Stimulated activated naive CD8-positive, alpha-beta T cell treated with anti-CD3 and anti-CD28 coated beads, Interleukin-15, Interleukin-2, amounts not matched to agents 100 U/mL and 50 U/mL, for 24 hours (primary cell): ENCODE data around the gene LYSMD2.
"Not testable (repeated sequence)": the region's sequence is repeated elsewhere in the genome, so short reads cannot be mapped to it uniquely, and the experiment has no call there.

ENCODE experiments used
- ATAC-seq: fragments of 150-1000 bp; cut with Tn5 transposase; one replicate; pipeline ENCODE4 v1.10.0; 2021
- DNase-seq: peaks from one replicate; pipeline ENCODE4 v3.0.0; 2021

The LYSMD2 gene, protein sequence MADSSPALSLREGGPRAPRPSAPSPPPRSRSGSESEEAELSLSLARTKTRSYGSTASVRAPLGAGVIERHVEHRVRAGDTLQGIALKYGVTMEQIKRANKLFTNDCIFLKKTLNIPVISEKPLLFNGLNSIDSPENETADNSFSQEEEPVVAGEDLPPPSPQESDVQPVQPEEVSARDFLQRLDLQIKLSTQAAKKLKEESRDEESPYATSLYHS

DNA sequence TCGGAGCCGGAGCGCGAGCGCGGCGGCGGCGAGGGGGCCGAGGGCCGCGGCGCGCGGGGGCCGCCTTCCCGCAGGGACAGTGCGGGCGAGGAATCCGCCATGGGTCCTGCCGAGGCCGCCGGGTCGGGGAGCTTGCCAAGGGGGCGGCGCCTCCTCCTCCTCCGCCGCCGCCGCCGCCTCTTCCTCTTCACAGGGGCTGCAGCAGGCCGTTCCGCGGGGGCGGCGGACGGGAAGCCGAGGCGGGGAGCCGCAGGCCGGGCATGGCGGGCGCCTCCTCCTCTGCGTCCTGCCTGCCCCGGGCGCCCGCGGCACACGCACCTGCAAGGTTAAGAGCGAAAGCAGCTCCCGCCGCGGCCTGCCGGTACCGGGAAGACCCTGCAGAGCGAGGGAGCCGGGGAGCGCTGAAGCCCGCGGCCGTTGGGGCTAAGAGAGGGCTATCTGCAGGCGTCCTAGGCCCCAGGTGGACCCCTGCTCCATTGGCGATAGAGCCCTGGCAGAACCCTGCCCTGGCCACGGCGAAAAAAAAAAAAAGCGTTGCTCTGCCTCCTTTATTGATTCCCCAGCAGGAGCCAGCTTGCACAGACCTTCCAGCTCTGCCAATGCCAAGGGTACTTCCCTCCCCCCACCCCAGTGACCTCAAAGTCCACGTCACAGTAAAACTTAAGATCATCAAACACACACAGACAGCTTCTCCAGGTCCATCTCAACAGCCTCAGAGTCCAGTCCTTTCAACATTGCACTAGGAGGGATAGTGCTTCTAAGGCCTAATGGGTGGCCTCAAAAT lies at the start of gene LYSMD2:
Gene LYSMD2 (minus strand): TSS at position 134 of the 784 bp plus-strand sequence. CDS start 33 bp downstream, at position 101.
- DNase-seq, result peak; percentile 74

DNA sequence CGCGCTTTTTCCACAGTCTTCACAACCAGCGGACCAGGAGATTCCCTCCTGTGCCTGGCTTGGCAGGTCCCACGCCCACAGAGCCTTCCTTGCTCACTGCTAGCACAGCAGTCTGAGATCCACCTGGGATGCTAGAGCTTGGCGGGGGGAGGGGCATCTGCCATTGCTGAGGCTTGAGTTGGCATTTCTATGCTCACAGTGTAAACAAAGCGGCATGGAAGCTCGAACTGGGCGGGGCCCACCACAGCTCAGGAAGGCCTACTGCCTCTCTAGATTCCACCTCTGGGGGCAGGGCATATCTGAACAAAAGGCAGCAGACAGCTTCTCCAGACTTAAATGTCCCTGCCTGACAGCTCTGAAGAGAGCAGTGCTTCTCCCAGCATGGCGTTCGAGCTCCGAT lies 49.7 kb upstream of the LYSMD2 start:
- not testable (repeated sequence) for ATAC-seq, DNase-seq

More for the DNA sequence above, at the start of gene LYSMD2:
- peak; percentile 21 for ATAC-seq

DNA sequence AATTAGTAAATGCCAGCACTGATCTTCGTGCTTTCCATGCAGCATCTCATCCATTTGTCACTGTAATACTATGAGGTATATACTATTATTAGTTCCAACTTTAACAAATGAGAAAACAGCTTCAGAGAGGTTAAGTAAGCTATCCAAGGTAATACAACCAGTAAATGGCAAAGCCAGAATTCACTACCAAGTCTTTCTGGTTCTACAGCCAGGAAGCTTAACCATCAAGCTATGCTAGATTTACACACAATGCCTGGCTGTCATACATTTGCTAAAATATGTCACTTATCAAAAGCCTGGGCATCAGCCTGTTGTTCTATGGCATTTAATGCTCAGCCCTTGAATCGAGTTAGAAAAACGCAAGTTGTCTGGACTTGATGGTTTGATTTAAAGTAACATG lies 46.5 kb upstream of the LYSMD2 start:
- DNase-seq (no peak), ATAC-seq (no peak)

DNA sequence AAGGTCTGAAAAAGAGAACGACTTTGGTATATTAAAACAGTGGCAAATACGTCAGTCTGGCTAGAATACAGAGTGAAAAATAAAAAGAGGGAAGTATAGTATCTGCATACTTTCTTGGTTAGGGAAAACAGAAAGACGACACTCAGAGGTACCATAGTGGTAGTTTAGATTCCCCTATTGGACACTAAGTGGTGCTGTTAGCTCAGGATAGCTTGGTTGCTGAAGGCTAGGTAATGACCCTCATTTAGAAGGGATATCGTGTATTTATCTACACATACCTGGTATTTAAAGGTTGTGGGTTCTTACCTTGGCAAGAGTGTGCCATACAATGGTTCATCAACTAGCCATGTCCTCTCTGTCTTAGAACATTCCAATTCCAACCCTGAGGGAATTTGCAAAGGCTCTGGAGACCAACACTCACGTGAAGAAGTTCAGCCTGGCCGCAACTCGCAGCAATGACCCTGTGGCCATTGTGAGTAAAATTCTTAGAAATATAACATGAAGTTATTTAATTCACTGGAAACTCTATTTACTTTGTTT lies 45.0 kb upstream of the LYSMD2 start:
- no peak for DNase-seq

DNA sequence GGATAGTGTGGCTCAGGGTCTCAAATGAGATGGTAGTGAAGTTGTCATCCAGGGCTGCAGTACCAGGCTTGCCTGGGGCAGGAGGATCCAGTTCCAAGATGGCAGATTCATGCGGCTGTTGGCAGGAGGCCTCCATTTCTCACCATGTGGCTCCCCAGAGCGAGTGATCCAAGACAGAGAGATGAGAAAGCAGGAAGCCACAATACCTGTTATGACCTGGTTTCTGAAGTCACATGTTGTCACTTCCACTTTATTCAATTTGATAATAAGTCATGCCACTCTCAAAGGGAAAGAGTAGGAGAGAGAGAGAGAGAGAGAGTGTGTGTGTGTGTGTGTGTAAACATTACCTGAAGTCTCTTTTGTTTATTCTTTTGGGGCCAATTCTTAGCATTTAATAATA lies 44.1 kb upstream of the LYSMD2 start:
- DNase-seq, result no peak
- no peak for ATAC-seq

More for the DNA sequence above, 45.0 kb upstream of the LYSMD2 start:
- ATAC-seq, result no peak

DNA sequence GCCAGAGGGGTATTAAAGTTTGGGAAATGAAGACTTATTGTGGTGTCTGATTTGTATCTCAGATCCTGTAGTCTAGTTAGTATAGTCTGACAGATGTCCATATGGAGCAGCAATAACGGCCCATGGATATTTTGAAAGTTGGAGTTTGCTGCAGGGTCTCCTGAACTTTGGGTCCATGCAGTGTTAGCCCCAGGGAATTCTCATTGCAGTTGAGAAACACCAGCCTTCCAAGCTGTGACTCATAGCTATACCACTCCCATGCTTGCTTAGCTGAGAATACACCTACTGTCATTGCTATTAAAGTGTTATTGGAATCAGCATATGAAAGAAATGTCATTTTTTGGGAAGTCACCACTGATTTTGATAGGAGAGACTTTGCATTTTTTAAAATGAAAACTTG lies 43.2 kb upstream of the LYSMD2 start:
- DNase-seq (no peak), ATAC-seq (no peak)

DNA sequence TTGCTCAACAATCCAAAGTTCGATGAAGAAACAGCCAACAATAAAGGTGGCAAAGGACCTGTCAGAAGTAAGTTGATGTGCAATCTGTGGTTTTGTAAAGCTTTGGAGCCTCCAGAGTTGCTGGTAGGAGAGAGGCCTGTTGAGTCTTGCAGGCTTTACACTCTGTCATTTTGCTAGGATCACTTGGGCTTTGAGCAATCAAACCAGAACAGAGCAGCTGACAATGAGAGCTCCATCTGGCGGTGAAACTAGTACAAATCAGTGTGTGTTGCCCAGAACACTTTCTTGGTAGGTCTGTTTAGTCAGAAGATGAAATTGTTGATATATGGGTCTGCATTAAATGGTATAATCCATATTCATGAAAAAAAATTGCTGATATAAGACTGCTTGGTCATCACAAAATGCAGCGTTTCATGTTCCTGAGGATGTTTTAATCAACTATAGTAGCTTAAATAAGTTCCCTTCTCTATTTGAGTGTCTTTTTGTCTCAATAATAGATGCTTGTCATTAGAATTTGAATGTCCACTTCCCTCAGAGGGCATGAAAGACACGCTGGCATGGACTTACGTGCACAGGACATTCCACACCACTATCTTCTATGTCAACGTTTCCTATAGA lies 39.6 kb upstream of the LYSMD2 start:
- ATAC-seq (peak; percentile 83), DNase-seq (peak; percentile 61)

DNA sequence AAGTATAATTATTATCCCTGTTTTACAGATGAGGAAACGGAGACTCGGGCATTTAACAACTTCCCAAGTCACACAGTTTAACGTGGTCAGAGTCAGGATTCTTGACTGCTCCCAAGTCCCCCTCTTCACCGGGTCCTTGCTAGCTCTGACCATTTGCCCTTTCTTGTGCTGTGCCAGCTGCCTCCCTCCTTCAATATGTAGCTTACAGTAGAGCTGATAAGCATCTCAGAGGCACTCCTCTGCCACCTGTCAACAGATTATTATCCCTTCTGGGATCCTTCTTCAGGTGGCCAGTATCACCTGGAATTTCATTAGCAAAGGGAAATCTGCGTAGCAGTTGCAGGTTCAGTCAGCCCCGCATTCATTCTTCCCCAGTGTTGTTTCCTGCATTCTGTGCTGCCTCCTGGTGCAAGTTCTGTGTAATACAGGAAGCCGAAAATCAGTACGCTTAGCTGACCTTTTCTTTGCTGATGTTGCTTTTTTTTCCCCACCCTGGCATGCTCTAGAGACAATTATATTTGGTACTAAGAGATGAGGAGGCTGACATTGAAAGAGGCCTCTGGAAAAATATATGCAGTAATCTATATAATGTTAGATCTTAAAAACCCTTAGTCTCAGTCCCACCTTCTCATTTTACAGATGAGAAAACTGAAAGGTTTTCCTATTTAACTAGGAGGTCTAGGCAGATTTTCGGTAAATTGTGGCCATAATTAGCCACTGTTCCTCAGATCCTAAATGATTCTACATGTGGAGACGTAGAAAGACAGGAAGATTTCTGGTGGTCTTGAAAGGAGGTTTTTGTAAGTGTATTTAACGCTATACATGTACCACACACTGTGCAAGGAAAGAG lies 38.7 kb upstream of the LYSMD2 start:
- peak; percentile 57 for ATAC-seq
- DNase-seq, result peak; percentile 54

DNA sequence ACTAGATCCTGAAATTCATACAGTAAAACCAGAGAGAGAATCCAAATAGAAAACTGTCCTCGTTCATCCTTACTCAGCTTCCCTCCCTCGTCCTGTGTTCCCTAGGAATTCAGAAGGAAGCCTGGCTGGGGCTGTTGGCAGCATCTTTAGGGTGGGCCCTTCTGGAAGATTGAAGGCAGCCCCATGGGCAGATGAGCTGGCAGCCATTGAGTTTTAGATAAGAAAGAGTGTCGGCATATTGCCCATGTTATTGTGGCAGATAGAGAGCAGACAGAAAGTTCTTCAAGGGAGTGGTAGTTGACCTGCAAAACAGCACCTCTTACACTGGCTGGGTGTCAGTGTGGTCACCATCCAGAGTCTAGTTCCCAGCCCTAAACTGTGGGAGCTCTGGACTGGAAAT lies 37.5 kb upstream of the LYSMD2 start:
- no peak for DNase-seq
- ATAC-seq, result no peak

DNA sequence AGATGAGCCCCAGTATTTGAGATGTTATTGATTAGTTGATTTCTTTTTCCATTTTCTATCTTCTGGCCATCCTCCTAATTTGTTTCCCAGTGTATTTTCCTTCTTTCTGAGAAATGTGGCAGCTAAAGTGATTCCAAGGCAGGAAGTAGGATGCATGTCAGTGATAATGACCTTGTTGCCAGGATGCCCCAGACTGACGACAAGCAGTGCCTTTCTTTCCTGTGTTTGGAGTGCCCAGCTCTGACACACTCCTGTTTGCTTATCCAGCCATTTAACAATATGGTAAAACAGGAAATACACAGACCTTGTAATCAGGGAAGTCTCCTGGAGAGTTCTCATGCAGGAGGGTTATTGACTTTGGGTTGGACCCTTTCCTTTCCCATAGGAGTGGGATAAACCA lies 34.3 kb upstream of the LYSMD2 start:
- no peak for DNase-seq
- no peak for ATAC-seq

DNA sequence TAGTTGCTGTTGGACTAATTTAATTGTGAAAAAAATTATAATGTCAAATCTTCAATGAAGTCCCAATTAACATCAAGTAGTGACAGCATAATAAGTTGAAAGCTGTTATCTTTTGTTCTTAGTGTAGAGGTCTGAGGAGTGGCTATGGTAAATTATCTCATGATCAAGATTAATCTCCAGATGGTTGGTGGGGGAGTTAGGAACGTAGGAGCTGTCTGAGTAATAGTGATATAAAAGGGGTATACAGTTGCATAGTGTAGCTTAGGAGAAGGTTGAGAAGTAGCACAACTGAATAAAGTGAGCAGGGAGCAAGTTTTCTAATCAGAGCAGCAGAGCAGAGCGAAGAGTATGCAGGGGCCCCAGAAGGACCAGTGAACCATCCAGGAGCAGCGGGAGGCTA lies 33.4 kb upstream of the LYSMD2 start:
- ATAC-seq (no peak), DNase-seq (no peak)

DNA sequence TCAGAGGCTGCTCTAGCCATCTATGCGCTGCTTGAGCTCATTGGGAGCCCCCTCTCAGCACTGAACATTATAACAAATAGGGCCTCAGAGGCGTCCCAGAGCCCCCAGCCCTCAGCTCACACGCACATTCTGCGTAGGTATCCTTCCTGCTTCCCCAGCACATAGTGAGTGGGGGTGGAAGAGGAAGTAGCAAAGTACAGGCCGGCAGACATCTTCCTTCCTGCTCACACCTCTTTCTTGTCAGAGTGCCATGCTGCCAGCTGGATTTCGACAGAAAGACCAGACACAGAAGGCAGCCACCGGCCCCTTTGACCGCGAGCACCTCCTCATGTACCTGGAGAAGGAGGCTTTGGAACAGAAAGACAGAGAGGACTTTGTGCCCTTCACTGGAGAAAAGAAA lies 30.6 kb upstream of the LYSMD2 start:
- ATAC-seq (no peak), DNase-seq (no peak)

DNA sequence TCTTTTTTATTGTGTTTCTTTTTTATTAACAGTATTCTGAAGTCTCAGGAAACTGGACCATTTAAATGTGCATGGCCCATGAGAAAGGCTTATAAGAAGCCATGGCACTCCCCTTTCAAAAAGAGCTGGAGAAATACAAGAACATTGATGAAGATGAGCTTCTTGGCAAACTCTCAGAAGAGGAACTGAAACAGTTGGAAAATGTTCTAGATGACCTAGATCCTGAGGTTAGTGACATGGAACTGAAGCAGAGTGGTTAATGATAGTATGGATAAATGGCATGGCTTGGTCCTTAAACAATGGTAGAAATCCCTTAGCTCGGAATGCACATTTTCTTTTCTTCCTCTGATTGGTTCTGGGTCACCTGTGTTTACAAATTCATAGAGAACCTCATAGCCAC lies 28.9 kb upstream of the LYSMD2 start:
- DNase-seq (no peak), ATAC-seq (no peak)

DNA sequence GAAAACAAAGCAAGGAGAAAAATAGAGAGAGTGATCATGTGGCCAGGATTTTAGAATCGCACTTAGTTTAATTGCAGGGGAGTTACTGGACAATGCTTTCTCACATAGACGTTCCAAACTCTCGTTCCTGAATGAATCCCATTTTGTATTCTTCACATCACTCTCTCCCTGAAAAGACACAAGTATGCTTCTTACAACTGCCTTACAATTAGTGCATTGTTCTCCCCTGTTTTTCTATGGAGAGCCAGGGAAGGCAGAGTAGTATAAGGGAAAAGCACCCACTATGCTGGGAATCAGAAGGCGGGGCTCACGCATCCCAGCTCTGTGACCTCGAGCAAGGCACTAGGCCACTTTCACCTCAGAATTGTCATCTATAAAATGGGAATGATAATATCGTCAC lies 28.3 kb upstream of the LYSMD2 start:
- ATAC-seq (no peak), DNase-seq (no peak)

DNA sequence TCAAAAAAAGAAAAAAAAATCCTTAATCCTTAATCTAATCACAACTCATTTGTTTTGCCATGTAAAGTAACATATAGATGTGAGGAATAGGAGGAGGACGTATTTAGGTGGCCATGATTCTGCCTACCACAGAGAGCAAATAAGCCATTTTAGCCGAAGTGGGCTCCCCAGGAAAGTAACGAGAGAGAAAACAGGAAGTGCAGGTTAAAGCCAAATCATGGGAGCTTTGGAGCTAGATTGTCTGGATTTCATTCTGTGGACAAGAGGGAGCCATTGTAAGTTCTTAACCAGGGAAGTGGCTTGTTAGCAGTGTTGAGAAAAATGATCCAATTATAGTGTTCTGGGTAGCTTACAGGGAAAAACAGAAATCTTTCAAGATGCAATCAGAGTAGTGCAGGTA lies 23.4 kb upstream of the LYSMD2 start:
- no peak for DNase-seq
- no peak for ATAC-seq

DNA sequence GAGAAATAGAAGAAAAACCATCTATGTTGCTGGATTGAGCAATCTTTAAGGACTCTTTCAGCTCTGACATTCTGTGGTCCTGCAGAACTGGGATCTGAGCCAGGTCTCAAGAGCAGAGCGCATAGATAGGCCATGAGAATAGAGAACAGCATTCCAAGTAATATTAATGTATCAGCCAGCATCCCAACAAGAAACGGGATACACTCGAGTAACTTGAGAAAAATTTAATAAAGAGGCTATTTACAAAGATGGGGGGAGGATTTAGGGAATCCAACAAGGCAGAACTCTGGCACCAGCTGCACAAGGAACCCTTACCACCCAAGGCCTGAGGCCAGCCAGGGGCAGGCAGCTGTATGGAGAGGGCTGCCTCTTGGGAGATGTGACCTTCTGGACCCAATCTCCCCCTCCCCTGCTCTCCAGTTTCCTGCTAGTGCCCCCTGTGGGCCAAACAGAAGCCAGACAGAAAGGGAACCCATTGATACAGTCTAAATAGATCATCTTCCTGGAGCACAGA lies 22.2 kb upstream of the LYSMD2 start:
- no peak for ATAC-seq
- no peak for DNase-seq

DNA sequence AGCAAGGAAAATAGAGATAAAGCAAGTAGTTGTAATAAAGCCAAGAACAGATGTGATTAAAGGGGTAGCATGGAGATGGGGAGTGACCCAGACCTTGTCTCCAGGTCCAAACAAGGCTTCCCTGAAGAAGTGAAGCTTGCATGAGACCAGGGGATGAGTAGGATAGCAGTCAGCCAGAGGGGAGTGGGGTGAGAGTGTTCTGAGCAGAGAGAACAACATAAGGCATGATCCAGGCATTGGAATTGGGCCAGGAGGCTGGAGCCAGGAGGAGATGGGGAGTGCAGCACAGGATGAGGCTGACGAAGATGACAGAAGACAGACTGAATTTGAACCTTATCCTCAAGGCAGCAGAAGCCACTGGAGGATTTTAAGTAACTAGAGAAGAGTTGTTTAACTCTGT lies 21.2 kb upstream of the LYSMD2 start:
- ATAC-seq (no peak), DNase-seq (no peak)

DNA sequence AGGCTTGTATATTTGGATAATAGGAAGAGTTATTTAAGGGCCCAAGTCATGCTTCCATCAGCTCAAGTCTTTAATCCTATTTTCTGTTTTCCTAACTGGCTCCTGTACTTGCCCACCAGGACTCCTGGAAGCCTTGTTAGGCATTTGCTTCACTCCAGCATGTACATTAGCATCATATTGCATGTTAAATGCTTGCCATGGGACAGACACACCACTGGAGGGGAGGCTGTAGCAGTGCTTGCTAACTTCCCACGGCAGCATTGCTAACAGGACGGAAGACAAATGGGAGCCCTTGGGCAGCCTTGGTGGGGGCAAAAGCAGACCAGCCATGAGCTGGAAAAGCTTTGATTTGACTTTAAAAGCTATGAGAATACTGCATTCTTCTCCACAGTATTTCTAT lies 20.0 kb upstream of the LYSMD2 start:
- DNase-seq (no peak), ATAC-seq (no peak)

DNA sequence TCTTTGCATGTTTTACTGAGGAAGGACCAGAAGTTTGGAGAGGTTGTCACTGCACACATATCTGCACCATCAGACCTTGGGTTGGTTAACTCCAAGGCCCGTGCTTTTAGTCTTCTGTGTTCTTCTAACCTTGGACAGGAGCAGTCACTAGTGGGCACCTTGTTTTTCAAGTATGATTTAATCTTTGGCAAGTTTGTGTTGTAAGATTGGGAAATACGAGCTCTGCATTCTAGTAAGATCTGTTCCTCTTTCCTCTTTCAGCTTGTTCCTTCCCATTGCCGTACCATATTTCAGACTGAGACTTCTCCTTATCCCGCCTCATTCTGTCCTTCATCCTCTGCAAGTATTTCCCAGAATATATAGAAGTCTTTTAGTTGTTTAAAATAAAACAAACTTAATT lies 19.0 kb upstream of the LYSMD2 start:
- DNase-seq (no peak), ATAC-seq (no peak)

DNA sequence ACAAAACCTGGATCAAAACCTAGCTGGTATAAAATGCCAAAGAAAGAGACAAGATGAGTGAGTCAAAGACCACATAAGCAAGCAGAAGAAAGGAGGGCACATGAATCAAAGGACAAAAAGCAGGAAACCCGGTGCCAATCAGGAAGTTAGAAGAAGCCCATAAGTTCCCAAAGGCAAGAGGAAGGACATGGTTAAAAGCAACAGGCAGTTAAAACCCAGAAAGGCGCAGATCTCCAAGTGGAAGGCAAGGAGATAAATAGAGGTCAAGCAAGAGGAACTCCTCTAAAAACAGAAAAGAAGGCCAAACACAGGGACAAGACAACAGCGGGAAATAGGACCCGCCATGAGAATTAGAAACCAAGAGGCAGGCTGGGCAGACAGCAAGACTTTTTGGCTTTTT lies 18.3 kb upstream of the LYSMD2 start:
- ATAC-seq (no peak), DNase-seq (no peak)

DNA sequence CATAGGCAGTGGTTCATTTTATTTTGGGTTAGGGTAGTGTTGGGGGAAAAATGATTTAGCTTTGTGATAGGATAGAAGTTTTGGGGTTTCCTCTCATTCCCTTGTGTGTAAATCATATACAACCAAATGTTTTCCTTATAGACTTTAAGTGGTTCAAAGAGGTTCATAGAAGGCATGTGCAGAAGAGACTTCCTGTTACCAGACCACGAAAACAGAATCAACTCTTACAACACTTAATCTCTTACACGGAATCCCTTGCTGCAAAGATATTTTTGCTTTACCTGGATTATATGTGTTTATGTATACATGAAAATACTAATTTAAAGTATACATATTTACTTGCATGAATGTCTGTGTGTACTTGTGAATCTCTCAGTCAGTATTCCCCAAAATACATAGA lies 16.8 kb upstream of the LYSMD2 start:
- ATAC-seq, result no peak
- no peak for DNase-seq

DNA sequence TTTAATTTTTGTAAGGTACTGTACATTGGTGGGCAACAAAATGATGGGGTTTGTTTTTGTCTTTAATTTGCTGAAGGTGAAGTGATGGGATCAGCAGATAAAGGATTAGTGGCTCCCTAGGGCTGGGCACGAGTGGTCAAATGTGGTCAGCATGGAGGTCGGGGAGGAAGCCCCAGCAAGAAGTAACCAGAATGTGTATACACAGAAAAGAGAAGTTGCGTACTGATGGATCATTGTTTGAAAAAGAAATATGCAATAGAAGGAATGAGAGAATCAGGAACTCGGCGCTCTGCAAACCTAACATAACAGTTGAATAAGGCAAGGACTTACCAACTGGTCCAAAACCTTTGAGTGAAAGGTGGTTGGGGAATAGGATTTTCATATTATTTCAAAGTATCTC lies 15.4 kb upstream of the LYSMD2 start:
- DNase-seq (no peak), ATAC-seq (no peak)
